Measurements from ENCODE around the gene OSBPL6.

DNA sequence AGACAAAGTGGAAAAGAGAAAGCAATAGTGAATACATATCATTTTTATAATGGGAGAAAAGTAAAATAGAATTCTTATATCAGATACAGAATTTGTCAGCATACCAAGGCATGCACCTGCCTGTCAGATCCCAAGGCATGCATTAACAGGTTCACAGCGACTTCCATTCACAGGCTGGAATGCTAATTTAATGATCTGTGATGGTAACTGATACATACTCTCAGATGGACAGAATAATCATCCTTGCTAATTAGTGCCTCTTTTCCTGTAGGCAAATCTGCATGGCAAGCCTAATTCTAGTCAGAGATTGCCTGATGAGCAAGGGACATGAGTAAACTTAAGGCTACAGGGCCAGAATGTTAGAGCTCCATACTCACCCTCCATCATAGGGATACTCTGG is 180.6 kb downstream of the OSBPL6 start:
- TF ChIP-seq, protein P1, sequence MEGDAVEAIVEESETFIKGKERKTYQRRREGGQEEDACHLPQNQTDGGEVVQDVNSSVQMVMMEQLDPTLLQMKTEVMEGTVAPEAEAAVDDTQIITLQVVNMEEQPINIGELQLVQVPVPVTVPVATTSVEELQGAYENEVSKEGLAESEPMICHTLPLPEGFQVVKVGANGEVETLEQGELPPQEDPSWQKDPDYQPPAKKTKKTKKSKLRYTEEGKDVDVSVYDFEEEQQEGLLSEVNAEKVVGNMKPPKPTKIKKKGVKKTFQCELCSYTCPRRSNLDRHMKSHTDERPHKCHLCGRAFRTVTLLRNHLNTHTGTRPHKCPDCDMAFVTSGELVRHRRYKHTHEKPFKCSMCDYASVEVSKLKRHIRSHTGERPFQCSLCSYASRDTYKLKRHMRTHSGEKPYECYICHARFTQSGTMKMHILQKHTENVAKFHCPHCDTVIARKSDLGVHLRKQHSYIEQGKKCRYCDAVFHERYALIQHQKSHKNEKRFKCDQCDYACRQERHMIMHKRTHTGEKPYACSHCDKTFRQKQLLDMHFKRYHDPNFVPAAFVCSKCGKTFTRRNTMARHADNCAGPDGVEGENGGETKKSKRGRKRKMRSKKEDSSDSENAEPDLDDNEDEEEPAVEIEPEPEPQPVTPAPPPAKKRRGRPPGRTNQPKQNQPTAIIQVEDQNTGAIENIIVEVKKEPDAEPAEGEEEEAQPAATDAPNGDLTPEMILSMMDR (IDR thresholded peaks at IDR 0.05): no peak
- TF ChIP-seq POLR2A (IDR thresholded peaks at IDR 0.05): no peak

All from right lobe of liver (tissue), 4 donors.